Stimulated activated CD4-positive, alpha-beta T cell treated with anti-CD3 and anti-CD28 coated beads, TNF-alpha, amount 100 ng/mL, for 24 hours (primary cell): ENCODE measurements around the gene LAYN.

Source experiments
- DNase-seq, 3 experiments: peaks; one replicate each; pipeline ENCODE4 v3.0.0-alpha.2; 2020; ENCODE audit warnings: low read depth in 3 of 3

LAYN gene

DNA sequence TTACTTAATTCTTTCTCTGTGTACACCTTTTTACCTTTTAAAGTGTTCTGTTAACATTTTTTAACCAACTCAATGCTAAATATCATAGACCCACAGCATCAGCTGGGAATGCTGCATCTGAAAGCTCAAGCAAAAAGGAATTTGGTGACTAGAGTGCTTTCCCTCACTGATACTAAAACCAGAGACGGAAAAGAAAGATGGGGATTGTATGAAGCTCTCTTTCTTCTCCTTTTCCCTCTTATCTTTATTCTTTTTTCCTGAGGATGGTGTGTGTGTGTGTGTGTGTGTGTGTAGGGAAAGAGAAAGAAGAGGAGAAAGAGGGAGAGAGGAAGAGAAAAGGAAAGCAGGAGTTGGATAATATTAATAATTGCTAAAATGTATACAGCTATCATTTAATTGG is 57.6 kb downstream of the LAYN start:
- DNase-seq = no peak

DNA sequence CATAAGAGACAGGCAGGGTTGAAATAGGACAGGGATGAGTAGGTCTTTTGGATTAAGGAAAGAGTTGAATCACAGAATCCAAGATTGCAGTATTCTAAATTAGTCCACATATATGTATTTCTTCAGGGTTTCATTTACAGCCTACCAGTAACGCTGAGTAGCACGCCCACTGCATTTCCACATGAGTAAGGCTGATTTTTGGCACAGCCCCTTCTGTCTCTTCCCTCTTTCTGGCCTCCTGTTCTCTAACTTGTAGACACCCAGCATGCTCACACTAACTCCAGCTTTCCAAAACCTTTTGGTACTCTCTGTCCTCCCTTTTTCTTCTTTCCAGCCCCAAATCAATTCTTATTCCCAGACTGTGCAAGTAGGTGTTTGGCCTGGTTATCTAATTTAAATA is 58.0 kb downstream of the LAYN start:
- DNase-seq = no peak

DNA sequence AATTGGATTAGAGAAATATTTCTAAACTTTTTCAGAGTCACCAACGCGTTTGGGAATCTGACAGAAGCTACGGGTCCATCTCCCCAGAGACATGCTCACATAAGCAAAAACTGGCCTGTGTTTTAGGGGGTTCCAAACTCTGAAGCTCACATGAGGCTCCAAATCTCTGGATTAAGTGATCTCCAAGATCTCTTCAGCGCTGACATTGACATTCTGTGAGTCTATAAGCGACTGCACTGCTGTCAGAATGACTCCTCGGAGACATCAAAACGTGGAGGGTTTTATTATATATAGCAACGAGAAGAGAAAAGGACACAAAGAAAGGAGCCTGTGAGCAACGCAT is 61.1 kb downstream of the LAYN start:
- no peak for DNase-seq

DNA sequence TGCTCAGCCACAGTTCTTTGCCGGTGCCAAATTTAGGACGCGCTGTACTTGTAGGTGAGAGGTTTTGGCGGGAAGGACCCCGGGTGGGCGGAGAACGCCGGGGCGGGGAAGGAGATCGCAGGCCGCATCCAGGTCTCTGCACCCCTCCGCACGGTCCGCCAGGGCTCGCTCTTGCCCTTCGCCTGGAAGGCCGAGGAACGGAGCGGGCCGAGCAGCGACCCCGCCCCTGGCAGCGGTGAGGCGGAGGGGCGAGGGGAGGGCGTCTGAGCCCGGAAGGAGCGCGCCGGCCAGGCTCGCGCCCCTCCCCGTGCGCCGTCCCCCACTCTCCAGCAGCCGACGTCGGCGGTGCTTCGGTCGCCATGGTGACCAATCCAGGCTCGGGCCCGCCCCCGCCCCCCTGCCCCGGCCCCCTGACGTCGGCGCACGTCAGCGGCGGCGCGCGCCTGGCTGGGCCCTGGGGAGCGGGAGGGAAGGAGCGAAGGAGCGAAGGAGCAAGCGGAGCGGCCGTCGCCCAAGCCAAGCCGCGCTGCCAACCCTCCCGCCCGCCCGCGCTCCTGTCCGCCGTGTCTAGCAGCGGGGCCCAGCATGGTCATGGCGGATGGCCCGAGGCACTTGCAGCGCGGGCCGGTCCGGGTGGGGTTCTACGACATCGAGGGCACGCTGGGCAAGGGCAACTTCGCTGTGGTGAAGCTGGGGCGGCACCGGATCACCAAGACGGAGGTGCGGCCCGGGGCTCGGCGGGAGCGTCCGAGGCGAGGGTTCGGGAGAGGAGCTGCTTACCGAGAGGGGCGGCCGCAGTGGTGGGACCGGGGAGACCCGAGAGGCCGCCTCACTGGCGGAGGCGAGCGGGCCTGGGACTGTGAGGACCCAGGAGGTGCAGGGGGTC is 61.7 kb downstream of the LAYN start, which contains the start of gene SIK2:
SIK2 (plus strand) TSS at position 471 of the 886 bp plus-strand sequence; CDS start at position 586, 115 bp downstream.
- peak; percentile 77 to 91 (median 80) for DNase-seq

DNA sequence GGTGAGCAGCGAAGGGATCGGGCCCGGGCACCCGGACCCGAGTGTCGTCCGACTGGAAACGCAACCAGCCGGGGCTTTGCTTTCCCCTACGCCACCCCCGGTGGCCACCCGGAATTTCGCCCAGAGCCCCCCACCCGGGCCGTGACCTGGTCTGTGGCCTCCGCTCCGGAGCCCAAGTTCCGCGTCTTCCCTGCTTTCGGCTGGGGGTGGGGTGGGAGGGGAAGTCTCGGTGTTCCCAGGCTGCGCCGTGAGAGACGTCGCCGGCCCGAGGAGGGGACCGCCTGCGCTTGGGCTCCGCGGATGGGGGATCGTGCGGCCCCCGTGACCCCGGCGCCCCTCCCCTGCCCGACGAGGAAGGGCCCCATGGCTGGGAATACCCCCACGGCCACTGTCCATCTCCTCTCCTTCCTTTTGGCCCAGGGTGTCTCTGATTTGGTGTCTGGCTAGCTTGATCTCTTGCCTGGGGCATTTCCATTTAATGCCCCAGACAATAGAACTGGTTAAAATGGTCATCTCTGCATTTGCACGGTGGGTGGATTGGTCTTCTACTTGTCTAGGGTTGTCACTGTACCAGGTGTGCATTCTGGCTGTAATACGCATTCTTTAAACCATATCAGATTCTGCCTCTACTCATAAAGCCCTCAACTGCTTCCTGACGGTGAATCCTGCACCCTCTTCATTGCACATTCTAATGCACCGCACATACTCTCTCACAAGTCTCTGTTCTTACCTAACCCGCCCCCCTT is 62.5 kb downstream of the LAYN start:
- DNase-seq = no peak

DNA sequence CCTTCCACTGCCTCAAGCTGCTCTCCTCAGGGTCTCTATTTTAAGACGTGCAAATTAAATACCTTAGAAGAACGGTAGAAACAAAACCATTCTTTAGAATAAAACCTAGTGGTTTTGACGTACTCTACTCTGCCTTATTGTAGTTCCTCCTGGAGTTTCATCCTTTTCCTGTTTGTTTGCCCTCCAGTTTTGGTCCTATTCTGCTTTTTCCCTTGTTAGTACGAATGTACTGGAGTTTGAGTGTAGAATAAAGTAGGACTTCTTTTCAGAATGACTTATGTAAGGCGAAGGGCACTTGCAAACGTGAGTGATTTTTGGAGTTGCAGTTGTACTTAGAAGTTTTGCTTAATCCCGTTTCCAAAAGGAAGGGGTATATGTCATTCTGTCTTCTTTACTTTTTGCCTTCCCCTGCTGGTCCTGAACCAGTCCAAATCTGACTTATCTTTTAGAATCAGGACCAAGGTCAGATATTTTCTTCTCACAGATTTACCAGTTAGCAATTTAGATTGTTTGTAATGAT is 63.2 kb downstream of the LAYN start:
- DNase-seq = no peak

DNA sequence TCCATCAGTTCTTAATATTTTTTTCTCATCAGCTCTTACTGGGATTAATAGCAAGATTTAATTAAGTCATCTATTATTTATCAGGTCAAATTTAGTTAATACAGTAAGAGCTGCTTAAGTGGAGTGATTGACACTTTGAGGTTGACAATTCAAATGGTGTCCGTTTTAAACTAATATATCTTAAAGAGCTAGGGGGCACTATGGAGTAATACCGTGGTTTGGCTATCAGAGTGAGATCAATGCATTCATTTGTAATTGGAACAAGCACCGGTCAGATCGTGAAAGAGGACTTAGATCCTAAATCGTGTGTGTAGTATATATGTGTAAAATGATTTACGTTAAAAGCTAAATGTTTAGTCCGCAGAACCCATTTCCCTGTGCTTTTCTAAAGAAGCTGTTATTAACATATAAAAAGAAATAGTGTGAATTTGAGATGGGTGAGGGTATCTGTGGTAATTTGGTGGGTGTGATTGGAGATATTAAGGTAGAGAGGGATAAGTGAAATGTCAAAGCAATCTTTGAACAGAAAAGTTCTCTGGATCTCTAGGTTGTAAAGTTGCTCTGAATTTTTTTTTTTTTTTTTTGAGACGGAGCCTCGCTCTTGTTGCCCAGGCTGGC is 64.0 kb downstream of the LAYN start:
- DNase-seq = no peak

DNA sequence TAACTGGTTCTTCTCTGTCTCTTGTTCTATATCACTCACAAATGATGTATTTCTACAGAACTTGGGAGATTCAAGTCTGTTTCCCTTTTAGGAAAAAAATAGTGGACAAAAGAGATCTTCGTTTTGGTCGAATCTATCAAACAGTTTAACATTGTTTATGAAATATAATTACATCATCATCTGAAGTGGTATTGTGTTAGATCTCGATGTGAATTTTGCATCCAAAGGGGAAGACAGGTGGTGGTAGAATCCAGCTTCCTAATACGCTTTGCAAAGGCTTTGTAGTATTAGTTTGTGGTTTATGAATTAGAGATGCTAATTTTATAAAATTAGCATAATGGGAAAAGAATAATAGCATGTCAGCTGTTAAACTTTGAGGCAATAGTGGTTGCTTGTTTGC is 65.2 kb downstream of the LAYN start:
- no peak for DNase-seq

DNA sequence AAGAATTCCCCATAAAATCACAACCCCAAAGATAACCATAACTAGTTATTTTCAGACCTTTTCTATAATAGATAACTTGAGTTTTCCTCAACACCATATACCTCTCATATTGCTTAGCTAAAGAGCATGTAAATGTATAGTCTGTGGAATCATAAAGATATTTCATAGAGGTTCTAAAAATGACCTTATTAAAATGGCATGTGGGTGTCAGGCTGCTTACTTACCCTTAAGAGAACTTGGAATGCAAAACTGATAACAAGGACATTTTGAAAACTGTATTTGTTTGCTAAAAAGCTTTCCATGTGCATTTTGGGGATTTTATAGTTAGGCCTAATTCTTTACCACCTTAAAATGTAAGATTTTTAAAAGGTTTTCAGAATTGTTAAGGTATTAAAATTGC is 66.5 kb downstream of the LAYN start:
- no peak for DNase-seq

DNA sequence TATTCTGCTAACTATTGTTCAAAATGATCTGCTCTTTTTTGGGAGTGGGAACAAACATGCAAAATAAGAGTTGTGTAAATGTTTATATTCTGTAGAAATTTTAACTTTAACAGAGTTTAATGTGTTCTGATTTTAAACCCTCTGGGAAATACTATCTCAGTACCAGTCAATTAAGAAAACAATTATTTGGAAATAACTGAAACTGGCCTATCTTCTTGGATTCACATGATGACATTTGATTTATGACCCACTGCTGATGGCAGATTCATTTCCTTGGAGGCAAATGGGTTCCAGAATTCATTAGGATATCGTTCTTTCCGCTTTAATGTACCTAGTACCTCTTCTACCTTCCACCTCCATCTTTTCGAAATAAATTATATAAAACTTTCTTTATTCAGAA is 67.2 kb downstream of the LAYN start:
- no peak for DNase-seq
